SH-SY5Y (cell line): ENCODE data around the gene ERP27.

Experiments used
- GATA2 ChIP-seq: IDR thresholded peaks from 2 replicates; pipeline ENCODE4 v1.6.1; 2011; ENCODE audit warnings: mild to moderate bottlenecking, low read depth, low read length
- GATA3 ChIP-seq: IDR thresholded peaks from 2 replicates; pipeline ENCODE4 v1.6.1; 2011; ENCODE audit warnings: low read depth, mild to moderate bottlenecking, low read length, moderate library complexity

DNA sequence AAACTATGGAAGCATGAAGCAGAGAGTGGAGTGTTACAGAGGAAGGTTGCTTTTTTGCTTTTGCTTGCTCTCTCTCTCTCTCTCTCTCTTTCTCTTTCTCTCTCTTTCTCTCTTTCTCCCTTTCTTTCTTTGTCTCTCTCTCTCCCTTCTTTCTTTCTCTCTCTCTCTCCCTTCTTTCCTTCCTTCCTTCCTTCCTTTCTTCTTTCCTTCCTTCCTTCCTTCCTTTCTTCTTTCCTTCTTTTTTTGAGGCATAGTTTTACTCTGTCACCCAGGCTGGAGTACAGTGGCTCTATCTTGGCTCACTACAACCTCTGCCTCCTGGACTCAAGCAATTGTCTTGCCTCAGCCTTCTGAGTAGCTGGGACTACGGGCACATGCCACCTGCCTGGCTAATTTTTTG, 15.4 kb upstream of the ERP27 start:
- TF ChIP-seq GATA2 (no peak), GATA3 (no peak)
